ENCODE data around the gene PPP4C. TPM values are rescaled to one million over a fixed set of nuclear protein-coding genes. Genes with fewer than 3 reads are reported as not detected.

The PPP4C gene
- polyA plus RNA-seq, 1 donor from 2014 or later, result 173 TPM

- H3K4me2 ChIP-seq (ENCODE audit: low read length), result no peak overlapping the region
- peaks cover 3% of the 10 kb centered on the region for H3K36me3 ChIP-seq (ENCODE audit: insufficient read depth, low read length)
- H4K20me1 ChIP-seq (ENCODE audit: insufficient read depth), result no peaks in the 10 kb centered on the region
- no peak overlapping the region for H2AFZ ChIP-seq (ENCODE audit: low read depth, low read length)
- H3F3A ChIP-seq (ENCODE audit: insufficient read depth, low read length, poor library complexity, severe bottlenecking), result no peaks in the 10 kb centered on the region
- H3K9ac ChIP-seq (ENCODE audit: low read length), result no peak overlapping the region
- H3K27me3 ChIP-seq (ENCODE audit: insufficient read depth, low read depth, low read length), result no peaks in the 10 kb centered on the region
- peaks cover 3% of the 10 kb centered on the region for H3K79me2 ChIP-seq (replicated peaks; ENCODE audit: insufficient read depth, low read length)
- no peaks in the 10 kb centered on the region for H3K9me2 ChIP-seq (ENCODE audit: insufficient read depth, low read length)
- no peak overlapping the region for H3K4me3 ChIP-seq (ENCODE audit: low read length)
- H3K9me3 ChIP-seq (ENCODE audit: low read length), result no peaks in the 10 kb centered on the region
- no peak for TF ChIP-seq POLR2AphosphoS5 (IDR thresholded peaks at IDR 0.05)
- TF ChIP-seq RAD21 (conservative IDR thresholded peaks at IDR 0.05), result no peak
- no peak for TF ChIP-seq REST (IDR thresholded peaks at IDR 0.05; ENCODE audit: borderline replicate concordance)
- TF ChIP-seq MXI1 (conservative IDR thresholded peaks at IDR 0.05; ENCODE audit: poor library complexity, severe bottlenecking), result no peak
- TF ChIP-seq EZH2 (IDR thresholded peaks at IDR 0.05; ENCODE audit: borderline replicate concordance, insufficient read depth, low read length, poor library complexity, severe bottlenecking), result no peak
- no peak for TF ChIP-seq SMC3 (conservative IDR thresholded peaks at IDR 0.05; ENCODE audit: poor library complexity)
- TF ChIP-seq EP300 (conservative IDR thresholded peaks at IDR 0.05; ENCODE audit: poor library complexity, severe bottlenecking), result no peak
- no peak for TF ChIP-seq TAF1 (IDR thresholded peaks at IDR 0.05; ENCODE audit: low read depth)
- TF ChIP-seq, protein P1, sequence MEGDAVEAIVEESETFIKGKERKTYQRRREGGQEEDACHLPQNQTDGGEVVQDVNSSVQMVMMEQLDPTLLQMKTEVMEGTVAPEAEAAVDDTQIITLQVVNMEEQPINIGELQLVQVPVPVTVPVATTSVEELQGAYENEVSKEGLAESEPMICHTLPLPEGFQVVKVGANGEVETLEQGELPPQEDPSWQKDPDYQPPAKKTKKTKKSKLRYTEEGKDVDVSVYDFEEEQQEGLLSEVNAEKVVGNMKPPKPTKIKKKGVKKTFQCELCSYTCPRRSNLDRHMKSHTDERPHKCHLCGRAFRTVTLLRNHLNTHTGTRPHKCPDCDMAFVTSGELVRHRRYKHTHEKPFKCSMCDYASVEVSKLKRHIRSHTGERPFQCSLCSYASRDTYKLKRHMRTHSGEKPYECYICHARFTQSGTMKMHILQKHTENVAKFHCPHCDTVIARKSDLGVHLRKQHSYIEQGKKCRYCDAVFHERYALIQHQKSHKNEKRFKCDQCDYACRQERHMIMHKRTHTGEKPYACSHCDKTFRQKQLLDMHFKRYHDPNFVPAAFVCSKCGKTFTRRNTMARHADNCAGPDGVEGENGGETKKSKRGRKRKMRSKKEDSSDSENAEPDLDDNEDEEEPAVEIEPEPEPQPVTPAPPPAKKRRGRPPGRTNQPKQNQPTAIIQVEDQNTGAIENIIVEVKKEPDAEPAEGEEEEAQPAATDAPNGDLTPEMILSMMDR (IDR thresholded peaks at IDR 0.05; ENCODE audit: poor library complexity, severe bottlenecking), result no peak
- no peak overlapping the region for H3K27ac ChIP-seq (ENCODE audit: low read length)
These were observed 34.9 kb downstream of the PPP4C start for GRCh38 chr16:30110661-30111060.

GRCh38 chr16:30112197-30113030 lies 36.6 kb downstream of the PPP4C start:
- no peak overlapping the region for H3K27ac ChIP-seq (ENCODE audit: low read length)
- no peaks in the 10 kb centered on the region for H3F3A ChIP-seq (ENCODE audit: insufficient read depth, low read length, poor library complexity, severe bottlenecking)
- no peak overlapping the region for H2AFZ ChIP-seq (ENCODE audit: low read depth, low read length)
- H3K36me3 ChIP-seq (ENCODE audit: insufficient read depth, low read length), result no peaks in the 10 kb centered on the region
- H4K20me1 ChIP-seq (ENCODE audit: insufficient read depth), result no peaks in the 10 kb centered on the region
- no peak overlapping the region for H3K9ac ChIP-seq (ENCODE audit: low read length)
- H3K27me3 ChIP-seq (ENCODE audit: insufficient read depth, low read depth, low read length), result no peaks in the 10 kb centered on the region
- no peaks in the 10 kb centered on the region for H3K9me3 ChIP-seq (ENCODE audit: low read length)
- no peaks in the 10 kb centered on the region for H3K9me2 ChIP-seq (ENCODE audit: insufficient read depth, low read length)
- H3K79me2 ChIP-seq (replicated peaks; ENCODE audit: insufficient read depth, low read length), result peaks cover 3% of the 10 kb centered on the region
- no peak overlapping the region for H3K4me3 ChIP-seq (ENCODE audit: low read length)
- TF ChIP-seq REST (IDR thresholded peaks at IDR 0.05; ENCODE audit: borderline replicate concordance) (no peak), MXI1 (conservative IDR thresholded peaks at IDR 0.05; ENCODE audit: poor library complexity, severe bottlenecking) (no peak), POLR2AphosphoS5 (IDR thresholded peaks at IDR 0.05) (no peak), SMC3 (conservative IDR thresholded peaks at IDR 0.05; ENCODE audit: poor library complexity) (no peak), TAF1 (IDR thresholded peaks at IDR 0.05; ENCODE audit: low read depth) (no peak), RAD21 (conservative IDR thresholded peaks at IDR 0.05) (no peak), EZH2 (IDR thresholded peaks at IDR 0.05; ENCODE audit: borderline replicate concordance, insufficient read depth, low read length, poor library complexity, severe bottlenecking) (no peak), EP300 (conservative IDR thresholded peaks at IDR 0.05; ENCODE audit: poor library complexity, severe bottlenecking) (no peak)
- TF ChIP-seq, protein P1 (IDR thresholded peaks at IDR 0.05; ENCODE audit: poor library complexity, severe bottlenecking), result no peak
- H3K4me2 ChIP-seq (ENCODE audit: low read length), result no peak overlapping the region

Measured in neural cell (in vitro differentiated cells).